Loucy (cell line): ENCODE data around the gene STRN.

Experiments used
- H2AFZ ChIP-seq: fragments of 200-600 bp; sonication (generic); 2 replicates; pipeline ENCODE4 v1.6.0; 2016; ENCODE audit warnings: antibody characterized with exemption, mild to moderate bottlenecking, low read length, moderate library complexity
- H3F3A ChIP-seq: fragments of 200-600 bp; 2 replicates; pipeline ENCODE4 v1.6.0; 2016; ENCODE audit warnings: antibody characterized with exemption, low read depth, mild to moderate bottlenecking
- H3K27me3 ChIP-seq: fragments of 200-600 bp; sonication (generic); 2 replicates; pipeline ENCODE4 v1.6.1; 2014; ENCODE audit warnings: low read length, mild to moderate bottlenecking; ENCODE audit not compliant: insufficient read depth, poor library complexity, severe bottlenecking
- H3K36me3 ChIP-seq: fragments of 200-600 bp; sonication (generic); 2 replicates; pipeline ENCODE4 v1.6.1; 2016; ENCODE audit warnings: low read length; ENCODE audit not compliant: insufficient read depth
- H3K4me1 ChIP-seq: fragments of 200-600 bp; sonication (generic); 2 replicates; pipeline ENCODE4 v1.5.1; 2014; ENCODE audit warnings: low read length, mild to moderate bottlenecking; ENCODE audit not compliant: insufficient read depth, poor library complexity, severe bottlenecking
- H3K4me2 ChIP-seq: fragments of 200-600 bp; sonication (generic); 2 replicates; pipeline ENCODE4 v1.6.0; 2014; ENCODE audit warnings: antibody characterized with exemption, low read length, low read depth, mild to moderate bottlenecking; ENCODE audit not compliant: poor library complexity, severe bottlenecking
- H3K4me3 ChIP-seq: fragments of 200-600 bp; sonication (generic); 2 replicates; pipeline ENCODE4 v1.5.1; 2014; ENCODE audit warnings: low read length, mild to moderate bottlenecking, mixed read lengths; ENCODE audit not compliant: poor library complexity, severe bottlenecking
- H3K79me2 ChIP-seq: fragments of 200-600 bp; sonication (generic); 2 replicates; pipeline ENCODE4 v1.6.1; 2014; ENCODE audit warnings: low read length; ENCODE audit not compliant: insufficient read depth
- H3K9ac ChIP-seq: fragments of 200-600 bp; sonication (generic); 2 replicates; pipeline ENCODE4 v1.6.0; 2014; ENCODE audit warnings: mild to moderate bottlenecking, low read depth, low read length, moderate library complexity; ENCODE audit not compliant: poor library complexity, severe bottlenecking
- H3K9me2 ChIP-seq: fragments of 200-600 bp; sonication (generic); replicated peaks from 2 replicates; pipeline ENCODE4 v1.6.1; 2016; ENCODE audit warnings: low read depth, low read length, mixed read lengths
- H3K9me3 ChIP-seq: fragments of 200-600 bp; sonication (generic); 2 replicates; pipeline ENCODE4 v1.6.1; 2014; ENCODE audit warnings: mild to moderate bottlenecking, antibody characterized with exemption, low read length, low read depth; ENCODE audit not compliant: insufficient read depth
- H4K20me1 ChIP-seq: fragments of 200-600 bp; sonication (generic); 2 replicates; pipeline ENCODE4 v1.6.0; 2014; ENCODE audit warnings: antibody characterized with exemption, low read length, mild to moderate bottlenecking; ENCODE audit not compliant: insufficient read depth, poor library complexity, severe bottlenecking
- EZH2phosphoT487 ChIP-seq: fragments of 200-600 bp; IDR thresholded peaks from 2 replicates; pipeline ENCODE4 v1.6.1; 2018; ENCODE audit warnings: antibody characterized with exemption, mild to moderate bottlenecking, moderate library complexity, borderline replicate concordance
- TF ChIP-seq, protein P1 (sequence below): fragments of 200-600 bp; sonication (generic); conservative IDR thresholded peaks from 2 replicates; pipeline ENCODE4 v1.5.1; 2014; ENCODE audit warnings: mild to moderate bottlenecking, antibody characterized with exemption, low read length

Gene STRN

DNA sequence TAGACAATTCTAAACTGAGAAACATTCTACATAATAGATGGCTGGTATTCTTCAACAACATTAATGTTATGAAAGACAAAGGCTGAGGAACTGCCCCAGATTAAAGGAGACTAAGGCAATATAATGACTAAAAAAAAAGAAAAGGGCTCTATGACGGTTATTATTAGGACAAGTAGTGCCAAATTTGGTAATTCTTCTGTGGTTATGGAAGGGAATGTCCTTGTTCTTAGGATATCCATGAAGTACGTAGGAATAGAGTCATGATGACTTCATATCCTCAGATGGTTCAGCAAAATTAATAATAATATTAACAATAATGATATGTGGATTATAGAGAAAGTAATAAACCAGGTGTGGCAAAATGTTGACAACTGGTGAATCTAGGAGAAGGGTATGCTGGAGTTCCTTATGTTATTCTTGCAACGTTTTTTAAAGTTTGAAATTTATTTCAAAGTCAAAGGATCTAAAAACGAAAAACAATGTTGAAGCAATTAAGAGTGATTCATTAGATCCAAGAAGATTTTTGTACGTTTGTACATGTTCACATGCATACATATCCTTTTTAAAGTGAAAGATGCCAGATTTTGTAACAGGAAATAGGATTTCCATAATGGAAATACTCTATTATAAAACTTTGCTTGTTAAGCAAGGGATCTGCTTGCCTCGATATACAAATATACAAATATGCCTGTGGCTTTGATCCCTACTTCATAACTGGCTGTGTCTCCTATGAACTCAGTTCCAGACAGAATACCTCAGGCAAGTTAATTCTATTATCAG lies 27.7 kb upstream of the STRN start:
- H3K36me3 ChIP-seq: peaks cover 8% of the 10 kb centered on the region; the same call in 1 of the 2 replicates
- H2AFZ ChIP-seq: no peak overlapping the region
- no peak overlapping the region for H3K4me2 ChIP-seq
- H3F3A ChIP-seq: no peaks in the 10 kb centered on the region
- no peaks in the 10 kb centered on the region for H3K9me3 ChIP-seq
- no peaks in the 10 kb centered on the region for H3K9me2 ChIP-seq
- H4K20me1 ChIP-seq: no peaks in the 10 kb centered on the region
- H3K4me3 ChIP-seq: no peak overlapping the region
- no peaks in the 10 kb centered on the region for H3K79me2 ChIP-seq
- H3K9ac ChIP-seq: no peak overlapping the region
- H3K4me1 ChIP-seq: no peaks in the 10 kb centered on the region
- H3K27me3 ChIP-seq: no peaks in the 10 kb centered on the region
- TF ChIP-seq EZH2phosphoT487: no peak
- TF ChIP-seq, protein P1, sequence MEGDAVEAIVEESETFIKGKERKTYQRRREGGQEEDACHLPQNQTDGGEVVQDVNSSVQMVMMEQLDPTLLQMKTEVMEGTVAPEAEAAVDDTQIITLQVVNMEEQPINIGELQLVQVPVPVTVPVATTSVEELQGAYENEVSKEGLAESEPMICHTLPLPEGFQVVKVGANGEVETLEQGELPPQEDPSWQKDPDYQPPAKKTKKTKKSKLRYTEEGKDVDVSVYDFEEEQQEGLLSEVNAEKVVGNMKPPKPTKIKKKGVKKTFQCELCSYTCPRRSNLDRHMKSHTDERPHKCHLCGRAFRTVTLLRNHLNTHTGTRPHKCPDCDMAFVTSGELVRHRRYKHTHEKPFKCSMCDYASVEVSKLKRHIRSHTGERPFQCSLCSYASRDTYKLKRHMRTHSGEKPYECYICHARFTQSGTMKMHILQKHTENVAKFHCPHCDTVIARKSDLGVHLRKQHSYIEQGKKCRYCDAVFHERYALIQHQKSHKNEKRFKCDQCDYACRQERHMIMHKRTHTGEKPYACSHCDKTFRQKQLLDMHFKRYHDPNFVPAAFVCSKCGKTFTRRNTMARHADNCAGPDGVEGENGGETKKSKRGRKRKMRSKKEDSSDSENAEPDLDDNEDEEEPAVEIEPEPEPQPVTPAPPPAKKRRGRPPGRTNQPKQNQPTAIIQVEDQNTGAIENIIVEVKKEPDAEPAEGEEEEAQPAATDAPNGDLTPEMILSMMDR: no peak

DNA sequence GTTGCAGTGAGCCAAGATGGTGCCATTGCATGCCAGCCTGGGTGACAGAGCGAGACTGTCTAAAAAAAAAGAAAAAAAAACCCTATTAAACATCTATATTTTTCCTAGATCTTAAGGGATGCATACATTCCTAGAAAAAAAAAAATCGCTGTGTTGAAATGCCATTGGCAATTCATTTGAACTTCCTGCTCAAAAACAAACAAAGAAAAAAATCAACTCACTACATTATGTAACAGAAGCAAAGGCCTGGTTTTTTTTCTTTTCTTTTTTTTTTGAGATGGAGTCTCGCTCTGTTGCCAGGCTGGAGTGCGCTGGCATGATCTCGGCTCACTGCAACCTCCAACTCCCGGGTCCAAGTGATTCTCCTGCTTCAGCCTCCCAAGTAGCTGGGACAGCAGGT lies 21.7 kb upstream of the STRN start:
- no peak overlapping the region for H3K4me3 ChIP-seq
- peaks cover 11% of the 10 kb centered on the region; the same call in 1 of the 2 replicates for H3K36me3 ChIP-seq
- no peaks in the 10 kb centered on the region for H3K9me3 ChIP-seq
- H3K9ac ChIP-seq: no peak overlapping the region
- no peaks in the 10 kb centered on the region for H3K27me3 ChIP-seq
- TF ChIP-seq, protein P1: no peak
- no peak for TF ChIP-seq EZH2phosphoT487
- H4K20me1 ChIP-seq: no peaks in the 10 kb centered on the region
- no peaks in the 10 kb centered on the region for H3K4me1 ChIP-seq
- no peak overlapping the region for H3K4me2 ChIP-seq
- no peaks in the 10 kb centered on the region for H3F3A ChIP-seq
- H3K9me2 ChIP-seq: no peaks in the 10 kb centered on the region
- no peaks in the 10 kb centered on the region for H3K79me2 ChIP-seq
- no peak overlapping the region for H2AFZ ChIP-seq

DNA sequence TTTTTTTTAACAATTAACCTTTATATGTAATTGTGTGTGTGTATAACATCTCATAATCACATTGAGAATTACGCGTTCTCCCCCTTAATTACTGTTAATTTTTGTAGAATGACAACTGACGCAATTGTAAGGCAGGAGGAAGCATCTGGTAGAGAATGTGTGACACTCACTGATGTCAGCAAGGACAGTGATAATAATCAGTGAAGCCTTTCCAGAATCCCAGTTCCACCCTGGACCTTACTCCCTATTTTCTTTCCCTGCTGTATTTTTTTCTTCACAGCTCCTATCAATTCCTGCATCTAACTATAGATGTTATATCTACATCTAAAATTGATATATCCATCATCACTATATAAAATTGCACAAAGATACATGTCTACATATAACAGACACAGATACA lies 16.1 kb upstream of the STRN start:
- no peaks in the 10 kb centered on the region for H3K4me1 ChIP-seq
- H3K4me2 ChIP-seq: no peak overlapping the region
- peaks cover 10% of the 10 kb centered on the region; the same call in 1 of the 2 replicates for H3K36me3 ChIP-seq
- no peaks in the 10 kb centered on the region for H4K20me1 ChIP-seq
- TF ChIP-seq, protein P1: no peak
- no peak for TF ChIP-seq EZH2phosphoT487
- no peaks in the 10 kb centered on the region for H3K9me3 ChIP-seq
- H3K9me2 ChIP-seq: no peaks in the 10 kb centered on the region
- no peaks in the 10 kb centered on the region for H3K79me2 ChIP-seq
- H3K27me3 ChIP-seq: no peaks in the 10 kb centered on the region
- no peak overlapping the region for H2AFZ ChIP-seq
- no peak overlapping the region for H3K9ac ChIP-seq
- H3K4me3 ChIP-seq: no peak overlapping the region
- no peaks in the 10 kb centered on the region for H3F3A ChIP-seq
